PFSK-1 (cell line): ENCODE results near the gene NDRG4.

Experiments
- FOXP2 ChIP-seq: optimal IDR thresholded peaks from 2 replicates; pipeline ENCODE3; 2011; ENCODE audit warnings: borderline replicate concordance, control low read depth, inconsistent platforms; ENCODE audit not compliant: insufficient read depth; ENCODE audit errors: extremely low read length, extremely low read depth
- POLR2AphosphoS5 ChIP-seq: IDR thresholded peaks from 2 replicates; pipeline ENCODE4 v1.6.1; 2012; ENCODE audit warnings: low read depth, mild to moderate bottlenecking, control low read depth, low read length, moderate library complexity
- SIN3A ChIP-seq: IDR thresholded peaks from 2 replicates; pipeline ENCODE4 v1.6.1; 2012; ENCODE audit warnings: mild to moderate bottlenecking, low read length, moderate library complexity, borderline replicate concordance; ENCODE audit not compliant: insufficient read depth
- TAF1 ChIP-seq: IDR thresholded peaks from 2 replicates; pipeline ENCODE4 v1.6.1; 2012; ENCODE audit warnings: low read length, control low read depth, borderline replicate concordance; ENCODE audit not compliant: insufficient read depth
- TF ChIP-seq, protein P1 (sequence below), 2 experiments: IDR thresholded peaks; 2 replicates each; pipeline versions ENCODE4 v1.6.1 to v1.8.0; 2011 to 2012; ENCODE audit warnings: low read depth in 2 of 2, low read length in 2 of 2, control low read depth in 1 of 2, inconsistent platforms in 1 of 2, mild to moderate bottlenecking in 1 of 2, moderate library complexity in 1 of 2; ENCODE audit not compliant: insufficient read depth in 1 of 2

The NDRG4 gene

DNA sequence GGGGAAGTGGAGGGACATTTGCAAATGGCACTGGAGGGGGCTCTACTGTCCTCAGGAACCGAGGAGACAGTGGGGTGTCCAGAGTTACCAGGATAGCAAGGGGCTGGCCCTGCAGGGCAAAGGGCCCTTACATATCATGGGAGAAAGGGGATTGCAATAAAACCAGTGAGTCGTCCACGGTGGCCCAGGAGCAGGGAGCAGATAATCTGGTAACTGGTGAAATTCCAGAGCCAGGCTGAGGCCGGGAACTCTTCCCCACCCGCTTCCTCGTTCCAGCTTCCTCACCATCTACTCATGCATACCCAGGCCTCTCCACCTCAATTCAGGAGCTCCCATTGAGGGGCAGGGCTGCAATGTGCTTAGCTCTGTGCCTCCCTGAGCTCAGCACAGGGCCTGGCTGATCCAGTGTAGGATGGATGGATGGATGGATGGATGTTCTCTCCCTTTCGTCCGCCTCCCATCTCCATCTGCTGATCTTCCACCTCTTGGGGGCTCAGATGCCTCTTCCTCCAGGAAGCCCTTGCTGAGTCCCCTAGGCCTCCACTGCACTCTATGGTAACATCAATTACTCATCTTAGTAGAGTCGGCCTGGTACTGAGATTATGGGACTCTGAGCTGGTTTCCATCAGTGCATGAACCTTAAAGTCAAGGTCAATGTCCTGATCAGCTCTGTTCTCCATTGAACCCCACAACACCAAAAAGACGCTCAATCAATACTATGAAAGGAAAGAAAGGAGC, 41.2 kb upstream of the NDRG4 start:
- TF ChIP-seq SIN3A (no peak), FOXP2 (no peak), POLR2AphosphoS5 (no peak), TAF1 (no peak)
- TF ChIP-seq, protein P1, sequence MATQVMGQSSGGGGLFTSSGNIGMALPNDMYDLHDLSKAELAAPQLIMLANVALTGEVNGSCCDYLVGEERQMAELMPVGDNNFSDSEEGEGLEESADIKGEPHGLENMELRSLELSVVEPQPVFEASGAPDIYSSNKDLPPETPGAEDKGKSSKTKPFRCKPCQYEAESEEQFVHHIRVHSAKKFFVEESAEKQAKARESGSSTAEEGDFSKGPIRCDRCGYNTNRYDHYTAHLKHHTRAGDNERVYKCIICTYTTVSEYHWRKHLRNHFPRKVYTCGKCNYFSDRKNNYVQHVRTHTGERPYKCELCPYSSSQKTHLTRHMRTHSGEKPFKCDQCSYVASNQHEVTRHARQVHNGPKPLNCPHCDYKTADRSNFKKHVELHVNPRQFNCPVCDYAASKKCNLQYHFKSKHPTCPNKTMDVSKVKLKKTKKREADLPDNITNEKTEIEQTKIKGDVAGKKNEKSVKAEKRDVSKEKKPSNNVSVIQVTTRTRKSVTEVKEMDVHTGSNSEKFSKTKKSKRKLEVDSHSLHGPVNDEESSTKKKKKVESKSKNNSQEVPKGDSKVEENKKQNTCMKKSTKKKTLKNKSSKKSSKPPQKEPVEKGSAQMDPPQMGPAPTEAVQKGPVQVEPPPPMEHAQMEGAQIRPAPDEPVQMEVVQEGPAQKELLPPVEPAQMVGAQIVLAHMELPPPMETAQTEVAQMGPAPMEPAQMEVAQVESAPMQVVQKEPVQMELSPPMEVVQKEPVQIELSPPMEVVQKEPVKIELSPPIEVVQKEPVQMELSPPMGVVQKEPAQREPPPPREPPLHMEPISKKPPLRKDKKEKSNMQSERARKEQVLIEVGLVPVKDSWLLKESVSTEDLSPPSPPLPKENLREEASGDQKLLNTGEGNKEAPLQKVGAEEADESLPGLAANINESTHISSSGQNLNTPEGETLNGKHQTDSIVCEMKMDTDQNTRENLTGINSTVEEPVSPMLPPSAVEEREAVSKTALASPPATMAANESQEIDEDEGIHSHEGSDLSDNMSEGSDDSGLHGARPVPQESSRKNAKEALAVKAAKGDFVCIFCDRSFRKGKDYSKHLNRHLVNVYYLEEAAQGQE (IDR thresholded peaks at IDR 0.05; ENCODE audit: insufficient read depth in 1 of 2, low read depth in 2 of 2, low read length in 2 of 2) = no peak

DNA sequence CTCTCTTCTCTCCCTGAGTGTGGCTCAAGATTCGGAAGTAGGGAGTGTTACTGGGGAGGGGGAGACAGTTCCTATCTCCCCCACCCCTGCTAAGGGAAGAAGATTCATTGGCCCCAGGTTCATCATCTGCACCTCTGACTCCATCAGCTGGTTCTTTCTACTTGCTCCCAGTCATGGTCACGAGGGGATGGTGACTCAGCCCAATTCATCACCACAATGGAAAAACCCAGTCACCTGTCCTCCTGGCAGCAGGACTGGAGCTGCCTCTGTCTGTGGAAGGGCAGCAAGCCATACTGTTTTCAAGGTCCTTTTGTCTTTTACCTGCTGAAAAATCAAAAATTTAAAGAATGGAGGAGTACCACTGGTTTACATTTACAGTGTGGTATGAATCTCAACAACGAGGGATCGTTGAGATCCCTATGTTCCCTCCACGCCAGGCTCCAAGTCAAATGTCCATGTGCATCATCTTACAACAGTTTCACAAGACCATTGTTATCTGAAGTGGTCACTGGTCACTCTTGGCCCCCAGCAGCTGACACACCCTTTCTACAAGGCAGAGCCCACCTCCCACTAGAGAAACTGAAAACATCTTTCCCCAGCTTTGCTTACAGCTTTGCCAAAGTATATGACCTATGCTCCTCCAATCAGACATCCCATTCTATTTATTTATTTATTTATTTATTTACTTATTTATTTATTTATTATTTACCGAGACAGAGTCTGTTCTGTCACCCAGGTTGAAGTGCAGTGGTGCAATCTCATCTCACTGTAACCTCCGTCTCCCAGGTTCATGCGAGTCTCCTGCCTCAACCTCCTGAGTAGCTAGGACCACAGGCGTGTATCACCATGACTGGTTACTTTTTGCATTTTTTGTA, 40.4 kb upstream of the NDRG4 start:
- no peak for TF ChIP-seq SIN3A

DNA sequence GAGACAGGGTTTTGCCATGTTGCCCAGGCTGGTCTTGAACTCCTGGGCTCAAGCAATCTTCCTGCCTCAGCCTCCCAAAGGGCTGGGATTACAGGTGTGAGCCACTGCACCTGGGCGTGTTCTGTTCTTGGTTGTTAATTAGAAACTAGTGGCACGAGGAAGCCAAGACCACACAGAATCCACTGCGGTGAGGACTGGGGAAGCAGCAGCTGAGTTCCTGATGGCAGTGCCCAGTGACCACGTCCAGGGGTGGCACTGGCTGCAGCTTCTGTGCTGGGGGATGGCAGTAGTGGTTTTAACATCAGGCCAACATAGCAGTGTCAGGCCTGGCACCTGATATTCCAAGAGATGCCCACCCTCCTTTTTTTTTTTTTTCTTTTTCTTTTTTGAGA, 39.7 kb upstream of the NDRG4 start:
- TF ChIP-seq, protein P1 (IDR thresholded peaks at IDR 0.05; ENCODE audit: insufficient read depth in 1 of 2, low read depth in 2 of 2, low read length in 2 of 2) = no peak
- TF ChIP-seq FOXP2 (no peak), SIN3A (no peak), TAF1 (no peak), POLR2AphosphoS5 (no peak)

DNA sequence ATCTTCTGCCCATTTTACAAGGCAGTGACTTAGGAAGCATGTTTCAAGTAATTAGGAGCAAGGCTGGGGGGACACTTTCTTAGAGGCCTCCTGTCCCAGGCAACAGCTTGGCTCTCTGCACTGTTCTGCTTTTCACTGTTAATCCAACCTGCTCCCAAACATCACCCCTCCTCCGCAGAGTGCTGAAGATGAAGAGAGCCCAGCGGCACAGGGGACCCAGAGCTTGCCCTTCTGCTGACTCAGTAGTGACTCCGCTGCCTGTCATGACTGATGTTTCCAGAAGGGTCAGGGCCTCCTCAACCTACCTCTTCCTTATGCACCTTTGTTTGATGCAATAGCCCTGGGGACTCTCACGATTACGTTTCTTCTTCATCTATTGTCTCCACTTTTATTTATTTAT, 38.9 kb upstream of the NDRG4 start:
- no peak for TF ChIP-seq FOXP2
- TF ChIP-seq SIN3A = no peak
- TF ChIP-seq, protein P1 (IDR thresholded peaks at IDR 0.05; ENCODE audit: insufficient read depth in 1 of 2, low read depth in 2 of 2, low read length in 2 of 2) = no peak
- TF ChIP-seq POLR2AphosphoS5 = no peak
- TF ChIP-seq TAF1 = no peak

DNA sequence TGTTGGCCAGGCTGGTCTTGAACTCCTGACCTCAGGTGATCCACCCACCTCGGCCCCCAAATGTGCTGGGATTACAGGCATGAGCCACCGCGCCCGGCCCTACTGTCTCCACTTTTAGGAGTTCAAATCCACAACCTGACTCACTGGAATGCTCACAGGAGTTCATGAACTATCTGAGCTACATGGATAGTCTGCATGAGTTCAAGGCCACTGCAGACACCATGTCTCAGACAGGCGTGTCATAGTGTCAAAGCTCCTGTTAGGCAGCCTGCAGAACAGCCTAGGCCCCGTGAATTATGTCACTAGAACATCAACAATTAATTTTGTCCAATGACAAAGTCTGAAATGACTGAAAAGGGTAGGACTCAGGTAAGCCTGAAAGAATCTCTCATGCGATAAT, 38.3 kb upstream of the NDRG4 start:
- TF ChIP-seq FOXP2 (no peak), TAF1 (no peak), SIN3A (no peak), POLR2AphosphoS5 (no peak)
- TF ChIP-seq, protein P1 (IDR thresholded peaks at IDR 0.05; ENCODE audit: insufficient read depth in 1 of 2, low read depth in 2 of 2, low read length in 2 of 2) = no peak
